ENCODE results near the gene BASP1.

- TF ChIP-seq REST (IDR thresholded peaks at IDR 0.05; ENCODE audit: borderline replicate concordance) (no peak), CTCF (IDR thresholded peaks at IDR 0.05; ENCODE audit: poor library complexity, severe bottlenecking) (no peak), SMC3 (conservative IDR thresholded peaks at IDR 0.05; ENCODE audit: poor library complexity) (no peak)
Observed at GRCh38 chr5:17216974-17217492, 398 bp upstream of the BASP1 start.

Data from neural cell (in vitro differentiated cells).